HG02840 (cell line): ENCODE data around the gene OPRM1.
"Not testable (repeated sequence)": the region's sequence is repeated elsewhere in the genome, so short reads cannot be mapped to it uniquely, and the experiment has no call there.

Experiments
- ATAC-seq: cut with Tn5 transposase; IDR thresholded peaks from one replicate; pipeline ENCODE4 v1.9.1; 2021; ENCODE audit warnings: mild to moderate bottlenecking, moderate library complexity, moderate number of reproducible peaks; ENCODE audit not compliant: unreplicated experiment, low FRiP score

The OPRM1 gene

GRCh38 chr6:154197196-154197860 lies 158.3 kb downstream of the OPRM1 start:
- ATAC-seq, result no peak

- not testable (repeated sequence) for ATAC-seq
These were observed 162.6 kb downstream of the OPRM1 start for GRCh38 chr6:154201688-154202087.

GRCh38 chr6:154202339-154202738 lies 163.3 kb downstream of the OPRM1 start:
- no peak for ATAC-seq

- no peak for ATAC-seq
These were observed 163.9 kb downstream of the OPRM1 start for GRCh38 chr6:154202958-154203357.

GRCh38 chr6:154206141-154206540 lies 167.1 kb downstream of the OPRM1 start:
- no peak for ATAC-seq

GRCh38 chr6:154206996-154207395 lies 168.0 kb downstream of the OPRM1 start:
- ATAC-seq, result no peak

GRCh38 chr6:154209555-154209954 lies 170.5 kb downstream of the OPRM1 start:
- no peak for ATAC-seq

- no peak for ATAC-seq
These were observed 171.6 kb downstream of the OPRM1 start for GRCh38 chr6:154210678-154211077.

- no peak for ATAC-seq
These were observed 174.7 kb downstream of the OPRM1 start for GRCh38 chr6:154213782-154214181.

- no peak for ATAC-seq
These were observed 179.3 kb downstream of the OPRM1 start for GRCh38 chr6:154218301-154218700.

- no peak for ATAC-seq
These were observed 179.7 kb downstream of the OPRM1 start for GRCh38 chr6:154218787-154219186.

- no peak for ATAC-seq
These were observed 180.2 kb downstream of the OPRM1 start for GRCh38 chr6:154219250-154219649.

- no peak for ATAC-seq
These were observed 183.7 kb downstream of the OPRM1 start for GRCh38 chr6:154222716-154223115.

GRCh38 chr6:154223296-154223695 lies 184.3 kb downstream of the OPRM1 start:
- ATAC-seq, result no peak

GRCh38 chr6:154226461-154226860 lies 187.4 kb downstream of the OPRM1 start:
- no peak for ATAC-seq

GRCh38 chr6:154227862-154228520 lies 189.0 kb downstream of the OPRM1 start:
- no peak for ATAC-seq

GRCh38 chr6:154228521-154228905 lies 189.5 kb downstream of the OPRM1 start:
- no peak for ATAC-seq

GRCh38 chr6:154229786-154230185 lies 190.7 kb downstream of the OPRM1 start:
- ATAC-seq, result peak; percentile 70

GRCh38 chr6:154230393-154230792 lies 191.4 kb downstream of the OPRM1 start:
- ATAC-seq, result no peak

GRCh38 chr6:154230910-154231595 lies 192.0 kb downstream of the OPRM1 start:
- ATAC-seq, result no peak

- ATAC-seq, result no peak
These were observed 193.2 kb downstream of the OPRM1 start for GRCh38 chr6:154232013-154232910.
